Measurements from ENCODE around the gene PPP6R3. TPM values are rescaled to one million over a fixed set of nuclear protein-coding genes. Genes with fewer than 3 reads are reported as not detected.

The PPP6R3 gene
- total and polyA plus RNA-seq, 2 of the 13 experiments (the other 11 are each of a cell fraction or from before 2014, with no cell fraction given) = 41.2 to 83.4 TPM

DNA sequence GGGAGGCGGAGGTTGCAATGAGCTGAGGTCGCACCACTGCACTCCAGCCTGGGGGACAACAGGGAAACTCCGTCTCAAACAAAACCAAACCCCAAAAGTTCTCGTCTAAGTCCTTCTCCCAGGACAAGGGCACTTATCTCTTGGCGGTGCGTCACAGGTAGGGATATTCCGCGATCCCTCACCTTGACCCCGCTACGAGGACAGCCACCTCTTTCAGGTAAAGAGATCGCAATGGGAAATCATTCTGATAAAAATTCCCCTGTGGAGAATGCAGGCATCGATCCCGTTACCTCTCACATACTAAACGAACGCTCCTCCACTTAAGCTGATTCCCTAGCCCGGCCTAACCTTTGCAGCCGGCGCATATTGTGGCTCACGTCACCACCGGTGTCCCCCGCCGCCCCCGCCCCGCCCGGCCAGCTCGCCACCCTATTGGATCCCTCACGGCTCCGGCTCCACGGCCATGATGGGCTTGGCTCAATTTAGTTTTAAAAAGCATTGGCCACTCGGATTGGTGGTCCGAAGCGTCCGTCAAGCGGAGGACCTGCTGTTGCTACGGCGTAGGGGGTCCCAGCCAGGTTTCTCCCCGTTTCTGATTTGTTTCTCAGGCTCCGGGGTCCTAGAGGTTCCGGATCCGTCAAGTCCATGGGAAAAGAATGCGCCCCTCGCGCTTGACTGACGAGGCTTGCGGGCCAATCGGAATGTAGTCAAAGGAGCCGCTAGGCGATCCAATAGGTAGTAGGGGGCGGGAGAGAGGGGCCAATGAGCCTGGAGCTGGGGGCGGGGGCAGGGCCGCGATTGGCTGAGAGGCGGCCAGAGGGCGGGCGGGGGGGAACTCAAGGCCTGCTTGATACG lies 439 bp upstream of the PPP6R3 start (continued):
- TF ChIP-seq, protein P1, sequence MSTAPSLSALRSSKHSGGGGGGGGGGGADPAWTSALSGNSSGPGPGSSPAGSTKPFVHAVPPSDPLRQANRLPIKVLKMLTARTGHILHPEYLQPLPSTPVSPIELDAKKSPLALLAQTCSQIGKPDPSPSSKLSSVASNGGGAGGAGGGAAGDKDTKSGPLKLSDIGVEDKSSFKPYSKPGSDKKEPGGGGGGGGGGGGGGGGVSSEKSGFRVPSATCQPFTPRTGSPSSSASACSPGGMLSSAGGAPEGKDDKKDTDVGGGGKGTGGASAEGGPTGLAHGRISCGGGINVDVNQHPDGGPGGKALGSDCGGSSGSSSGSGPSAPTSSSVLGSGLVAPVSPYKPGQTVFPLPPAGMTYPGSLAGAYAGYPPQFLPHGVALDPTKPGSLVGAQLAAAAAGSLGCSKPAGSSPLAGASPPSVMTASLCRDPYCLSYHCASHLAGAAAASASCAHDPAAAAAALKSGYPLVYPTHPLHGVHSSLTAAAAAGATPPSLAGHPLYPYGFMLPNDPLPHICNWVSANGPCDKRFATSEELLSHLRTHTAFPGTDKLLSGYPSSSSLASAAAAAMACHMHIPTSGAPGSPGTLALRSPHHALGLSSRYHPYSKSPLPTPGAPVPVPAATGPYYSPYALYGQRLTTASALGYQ (CRISPR knock-in tag; IDR thresholded peaks at IDR 0.05) = no peak
- TF ChIP-seq ZNF570 (CRISPR knock-in tag; IDR thresholded peaks at IDR 0.05; ENCODE audit: borderline replicate concordance) (no peak), KLF12 (CRISPR knock-in tag; IDR thresholded peaks at IDR 0.05; ENCODE audit: borderline replicate concordance) (no peak), ZBTB21 (CRISPR knock-in tag; IDR thresholded peaks at IDR 0.05) (peak; percentile 62; the same call in 1 of the 2 replicates), NONO (IDR thresholded peaks at IDR 0.05) (no peak), NONO (CRISPR knock-in tag; conservative IDR thresholded peaks at IDR 0.05) (peak; percentile 86; the same call in 1 of the 2 replicates), SP1 (IDR thresholded peaks at IDR 0.05) (no peak), SP1 (CRISPR knock-in tag; IDR thresholded peaks at IDR 0.05) (0 out of 2 replicates have a peak, but pooled peaks have one; percentile 27), KAT2B (IDR thresholded peaks at IDR 0.05; ENCODE audit: borderline replicate concordance, low read depth, low read length) (peak; percentile 14; the same call in 1 of the 2 replicates), MAF1 (CRISPR knock-in tag; IDR thresholded peaks at IDR 0.05; ENCODE audit: borderline replicate concordance) (peak; percentile 97), IRF2 (CRISPR knock-in tag; IDR thresholded peaks at IDR 0.05) (peak; percentile 66), RCOR2 (CRISPR knock-in tag; IDR thresholded peaks at IDR 0.05) (0 out of 2 replicates have a peak, but pooled peaks have one; percentile 42), NFYC (CRISPR knock-in tag; IDR thresholded peaks at IDR 0.05) (peak; percentile 79), ZGPAT (CRISPR knock-in tag; IDR thresholded peaks at IDR 0.05) (peak; percentile 88), PPARG (CRISPR knock-in tag; conservative IDR thresholded peaks at IDR 0.05) (peak; percentile 89), ZNF331 (CRISPR knock-in tag; IDR thresholded peaks at IDR 0.05) (peak; percentile 90), ZNF556 (CRISPR knock-in tag; IDR thresholded peaks at IDR 0.05; ENCODE audit: borderline replicate concordance) (peak; percentile 58; the same call in 1 of the 2 replicates), ETV5 (CRISPR knock-in tag; IDR thresholded peaks at IDR 0.05; ENCODE audit: borderline replicate concordance) (peak; percentile 37; the same call in 1 of the 2 replicates), SOX5 (CRISPR knock-in tag; IDR thresholded peaks at IDR 0.05; ENCODE audit: borderline replicate concordance) (peak; percentile 54; the same call in 1 of the 2 replicates), KLF16 (CRISPR knock-in tag; IDR thresholded peaks at IDR 0.05) (peak in 1 of 2 experiments; percentile 75; a peak in 1 of 4 replicates), NFKB2 (CRISPR knock-in tag; IDR thresholded peaks at IDR 0.05; ENCODE audit: borderline replicate concordance) (0 out of 2 replicates have a peak, but pooled peaks have one; percentile 17), FOXA3 (CRISPR knock-in tag; IDR thresholded peaks at IDR 0.05) (peak; percentile 59; the same call in 1 of the 2 replicates)
- TF ChIP-seq, protein P2, sequence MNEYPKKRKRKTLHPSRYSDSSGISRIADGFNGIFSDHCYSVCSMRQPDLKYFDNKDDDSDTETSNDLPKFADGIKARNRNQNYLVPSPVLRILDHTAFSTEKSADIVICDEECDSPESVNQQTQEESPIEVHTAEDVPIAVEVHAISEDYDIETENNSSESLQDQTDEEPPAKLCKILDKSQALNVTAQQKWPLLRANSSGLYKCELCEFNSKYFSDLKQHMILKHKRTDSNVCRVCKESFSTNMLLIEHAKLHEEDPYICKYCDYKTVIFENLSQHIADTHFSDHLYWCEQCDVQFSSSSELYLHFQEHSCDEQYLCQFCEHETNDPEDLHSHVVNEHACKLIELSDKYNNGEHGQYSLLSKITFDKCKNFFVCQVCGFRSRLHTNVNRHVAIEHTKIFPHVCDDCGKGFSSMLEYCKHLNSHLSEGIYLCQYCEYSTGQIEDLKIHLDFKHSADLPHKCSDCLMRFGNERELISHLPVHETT (CRISPR knock-in tag; conservative IDR thresholded peaks at IDR 0.05) = peak; percentile 71
- TF ChIP-seq, protein P3, sequence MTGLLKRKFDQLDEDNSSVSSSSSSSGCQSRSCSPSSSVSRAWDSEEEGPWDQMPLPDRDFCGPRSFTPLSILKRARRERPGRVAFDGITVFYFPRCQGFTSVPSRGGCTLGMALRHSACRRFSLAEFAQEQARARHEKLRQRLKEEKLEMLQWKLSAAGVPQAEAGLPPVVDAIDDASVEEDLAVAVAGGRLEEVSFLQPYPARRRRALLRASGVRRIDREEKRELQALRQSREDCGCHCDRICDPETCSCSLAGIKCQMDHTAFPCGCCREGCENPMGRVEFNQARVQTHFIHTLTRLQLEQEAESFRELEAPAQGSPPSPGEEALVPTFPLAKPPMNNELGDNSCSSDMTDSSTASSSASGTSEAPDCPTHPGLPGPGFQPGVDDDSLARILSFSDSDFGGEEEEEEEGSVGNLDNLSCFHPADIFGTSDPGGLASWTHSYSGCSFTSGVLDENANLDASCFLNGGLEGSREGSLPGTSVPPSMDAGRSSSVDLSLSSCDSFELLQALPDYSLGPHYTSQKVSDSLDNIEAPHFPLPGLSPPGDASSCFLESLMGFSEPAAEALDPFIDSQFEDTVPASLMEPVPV (CRISPR knock-in tag; IDR thresholded peaks at IDR 0.05) = peak; percentile 32; the same call in 1 of the 2 replicates
